Panc1 (cell line): Measurements from ENCODE around the gene OPRD1. TPM values are rescaled to one million over a fixed set of nuclear protein-coding genes. Genes with fewer than 3 reads are reported as not detected.
A peak's percentile ranks its signal among the peaks of the same experiment; 100 is the strongest.

Experiments
- ATAC-seq: fragments of 200-7000 bp; cut with Tn5 transposase; 2 replicates; pipeline ENCODE4 v1.9.1; 2020; ENCODE audit warnings: mild to moderate bottlenecking, moderate library complexity
- BruUV-seq: library from RNA; stranded (reverse); fragments of 400-500 nt; replicated peaks from 2 replicates; lab custom pipeline; 2021; lab: Mats Ljungman, UMichigan
- CTCF ChIA-PET: fragments of 300-600 bp; sonication (Branson Sonifier 250); formaldehyde crosslinking; loops from one replicate; lab custom pipeline; 2022; ENCODE audit warnings: antibody characterized with exemption; lab: Charles Lee
- POLR2A ChIA-PET: fragments of 300-600 bp; sonication (Branson Sonifier 250); formaldehyde crosslinking; loops from one replicate; lab custom pipeline; 2022; ENCODE audit warnings: antibody characterized with exemption; lab: Charles Lee
- DNase-seq: peaks from one replicate; pipeline ENCODE4 v3.0.0-alpha.2; 2010; ENCODE audit warnings: low read depth, low spot score
- H3K27ac ChIP-seq: 2 replicates; pipeline ENCODE4 v1.5.1; 2011; ENCODE audit warnings: mild to moderate bottlenecking, low read length, inconsistent platforms
- H3K27me3 ChIP-seq: fragments of 200-500 bp; sonication (Bioruptor generic); 2 replicates; pipeline ENCODE4 v1.6.0; 2014; ENCODE audit warnings: low read length, inconsistent platforms; ENCODE audit not compliant: control insufficient read depth, insufficient read depth
- H3K36me3 ChIP-seq: fragments of 200-500 bp; sonication (Bioruptor generic); 2 replicates; pipeline ENCODE4 v1.5.1; 2014; ENCODE audit warnings: inconsistent platforms, mild to moderate bottlenecking, low read length, moderate library complexity; ENCODE audit not compliant: control insufficient read depth, insufficient read depth
- H3K4me1 ChIP-seq: 2 replicates; pipeline ENCODE4 v1.5.1; 2011; ENCODE audit warnings: inconsistent platforms, mild to moderate bottlenecking, low read length, moderate library complexity; ENCODE audit not compliant: control insufficient read depth, insufficient read depth
- H3K4me3 ChIP-seq, 2 experiments: 2 replicates each; pipeline ENCODE4 v1.5.1; 2011 to 2012; ENCODE audit warnings: low read depth in 2 of 2, low read length in 2 of 2, mild to moderate bottlenecking in 2 of 2, inconsistent platforms in 1 of 2, moderate library complexity in 1 of 2
- H3K9me3 ChIP-seq: fragments of 200-500 bp; sonication (Bioruptor generic); 2 replicates; pipeline ENCODE4 v1.5.1; 2014; ENCODE audit warnings: low read depth, mild to moderate bottlenecking, inconsistent platforms, low read length, moderate library complexity; ENCODE audit not compliant: control insufficient read depth, insufficient read depth
- CTCF ChIP-seq: fragments of 450-650 bp; IDR thresholded peaks from 2 replicates; pipeline ENCODE4 v1.5.1; 2017; ENCODE audit warnings: mild to moderate bottlenecking
- POLR2AphosphoS5 ChIP-seq: IDR thresholded peaks from 2 replicates; pipeline ENCODE4 v1.6.1; 2012; ENCODE audit warnings: mild to moderate bottlenecking, low read depth, low read length, moderate library complexity
- SIN3A ChIP-seq: IDR thresholded peaks from 2 replicates; pipeline ENCODE4 v1.6.1; 2012; ENCODE audit warnings: low read depth, mild to moderate bottlenecking, low read length, moderate library complexity, borderline replicate concordance; ENCODE audit not compliant: insufficient read depth
- TCF7L2 ChIP-seq: IDR thresholded peaks from 2 replicates; pipeline ENCODE4 v1.6.1; 2011; ENCODE audit warnings: mild to moderate bottlenecking, low read depth, low read length, inconsistent platforms
- in situ Hi-C: cut with HindIII; loops from 2 replicates; pipeline ENCODE4 v1.10.0; 2016; ENCODE audit warnings: low sequenced_read_pairs, low pct_unique_long_range_greater_than_20kb
- intact Hi-C: fragments of 100-400 bp; cut with micrococcal nuclease; formaldehyde crosslinking; loops from one replicate; pipeline ENCODE4 v1.10.0; 2022; ENCODE audit not compliant: unreplicated experiment
- total RNA-seq: library from RNA; stranded (reverse); gene quantifications from one replicate; pipeline ENCODE4 v1.2.1, GENCODE V29; 2021; ENCODE audit not compliant: unreplicated experiment
- TF ChIP-seq, protein P1 (sequence below), 2 experiments: IDR thresholded peaks; 2 replicates each; pipeline ENCODE4 v1.6.1; 2011 to 2012; ENCODE audit warnings: low read depth in 2 of 2, control low read depth in 1 of 2, low read length in 1 of 2, mild to moderate bottlenecking in 1 of 2, moderate library complexity in 1 of 2; ENCODE audit not compliant: insufficient read depth in 1 of 2

OPRD1 gene
- total RNA-seq, 1 experiment from 2014 or later = 5.4 TPM

- ChIA-PET POLR2A (interaction anchor here (0.7 kb wide), 1 partner anchor 18 kb away, joined by 9 read pairs; no protein-coding TSS in a partner anchor), CTCF (interaction anchor here (0.6 to 0.7 kb wide), 3 partner anchors 29 to 335 kb away, joined by 4 to 5 read pairs (median 4); partner anchors contain the start of gene EPB41)
- Histone ChIP-seq H3K27me3 (no peaks in the 10 kb centered on the region), H3K36me3 (no peaks in the 10 kb centered on the region; the same call in 1 of the 2 replicates), H3K4me3 (no peak overlapping the region), H3K9me3 (no peaks in the 10 kb centered on the region), H3K4me1 (peaks cover 12% of the 10 kb centered on the region), H3K27ac (no peak overlapping the region)
- no TSS peak for BruUV-seq
- TF ChIP-seq POLR2AphosphoS5 (no peak), CTCF (no peak), SIN3A (no peak), TCF7L2 (no peak)
- TF ChIP-seq, protein P1, sequence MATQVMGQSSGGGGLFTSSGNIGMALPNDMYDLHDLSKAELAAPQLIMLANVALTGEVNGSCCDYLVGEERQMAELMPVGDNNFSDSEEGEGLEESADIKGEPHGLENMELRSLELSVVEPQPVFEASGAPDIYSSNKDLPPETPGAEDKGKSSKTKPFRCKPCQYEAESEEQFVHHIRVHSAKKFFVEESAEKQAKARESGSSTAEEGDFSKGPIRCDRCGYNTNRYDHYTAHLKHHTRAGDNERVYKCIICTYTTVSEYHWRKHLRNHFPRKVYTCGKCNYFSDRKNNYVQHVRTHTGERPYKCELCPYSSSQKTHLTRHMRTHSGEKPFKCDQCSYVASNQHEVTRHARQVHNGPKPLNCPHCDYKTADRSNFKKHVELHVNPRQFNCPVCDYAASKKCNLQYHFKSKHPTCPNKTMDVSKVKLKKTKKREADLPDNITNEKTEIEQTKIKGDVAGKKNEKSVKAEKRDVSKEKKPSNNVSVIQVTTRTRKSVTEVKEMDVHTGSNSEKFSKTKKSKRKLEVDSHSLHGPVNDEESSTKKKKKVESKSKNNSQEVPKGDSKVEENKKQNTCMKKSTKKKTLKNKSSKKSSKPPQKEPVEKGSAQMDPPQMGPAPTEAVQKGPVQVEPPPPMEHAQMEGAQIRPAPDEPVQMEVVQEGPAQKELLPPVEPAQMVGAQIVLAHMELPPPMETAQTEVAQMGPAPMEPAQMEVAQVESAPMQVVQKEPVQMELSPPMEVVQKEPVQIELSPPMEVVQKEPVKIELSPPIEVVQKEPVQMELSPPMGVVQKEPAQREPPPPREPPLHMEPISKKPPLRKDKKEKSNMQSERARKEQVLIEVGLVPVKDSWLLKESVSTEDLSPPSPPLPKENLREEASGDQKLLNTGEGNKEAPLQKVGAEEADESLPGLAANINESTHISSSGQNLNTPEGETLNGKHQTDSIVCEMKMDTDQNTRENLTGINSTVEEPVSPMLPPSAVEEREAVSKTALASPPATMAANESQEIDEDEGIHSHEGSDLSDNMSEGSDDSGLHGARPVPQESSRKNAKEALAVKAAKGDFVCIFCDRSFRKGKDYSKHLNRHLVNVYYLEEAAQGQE (IDR thresholded peaks at IDR 0.05; ENCODE audit: insufficient read depth in 1 of 2, low read depth in 2 of 2, low read length in 1 of 2) = no peak
- DNase-seq (no peak), ATAC-seq (no peak)
- intact Hi-C loops (no loop called here), in situ Hi-C loops (no loop called here)
Measured at GRCh38 chr1:28885472-28885877, 73.5 kb downstream of the OPRD1 start.

DNA sequence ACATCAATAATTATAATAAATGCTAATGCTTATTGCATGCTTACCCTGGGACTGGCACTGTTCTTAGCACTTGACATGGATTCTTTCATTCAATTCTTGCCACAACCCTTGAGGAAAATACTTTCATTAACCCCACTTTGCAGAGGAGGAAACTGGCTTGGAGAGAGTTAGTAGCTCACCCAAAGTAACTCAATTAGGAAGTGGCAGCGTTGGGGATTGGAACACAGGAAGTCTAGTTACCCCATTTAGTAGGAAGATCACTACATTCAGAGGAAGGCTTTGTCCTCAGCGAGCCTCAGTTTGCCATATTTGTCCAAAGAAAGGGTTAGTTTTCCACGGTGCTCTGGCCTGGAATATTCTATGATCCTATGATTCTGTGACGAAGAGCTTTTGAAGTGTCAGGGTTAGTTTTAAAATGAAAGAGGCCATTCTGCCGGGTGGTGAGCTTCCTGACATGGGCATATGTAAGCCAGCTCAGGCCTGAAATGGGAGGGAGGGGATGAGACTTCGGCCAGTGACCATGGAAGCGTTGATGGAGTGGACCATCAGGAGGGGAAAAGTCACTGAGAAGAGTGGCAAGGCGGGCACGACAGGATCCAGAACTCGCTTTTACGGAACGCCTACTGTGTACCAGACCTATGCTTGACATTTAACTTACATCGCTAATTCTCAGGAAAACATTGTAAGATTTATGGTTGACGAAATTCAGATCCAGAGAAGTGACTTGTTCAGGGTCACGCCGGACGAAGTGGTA lies 74.2 kb downstream of the OPRD1 start:
- DNase-seq (no peak), ATAC-seq (no peak)
- TF ChIP-seq POLR2AphosphoS5 = no peak
- TF ChIP-seq, protein P1 (IDR thresholded peaks at IDR 0.05; ENCODE audit: insufficient read depth in 1 of 2, low read depth in 2 of 2, low read length in 1 of 2) = no peak
- TF ChIP-seq SIN3A = no peak
- TF ChIP-seq CTCF = no peak
- no peak for TF ChIP-seq TCF7L2
- intact Hi-C loops (no loop called here), in situ Hi-C loops (no loop called here)
- H3K9me3 ChIP-seq = no peaks in the 10 kb centered on the region
- H3K36me3 ChIP-seq = no peaks in the 10 kb centered on the region; the same call in 1 of the 2 replicates
- H3K4me3 ChIP-seq = peak overlapping the region; percentile 55 to 77; a peak in 3 of 4 replicates
- POLR2A ChIA-PET = no interaction called here
- CTCF ChIA-PET = no interaction called here
- no peaks in the 10 kb centered on the region for H3K27me3 ChIP-seq
- no peak overlapping the region for H3K27ac ChIP-seq
- peaks cover 12% of the 10 kb centered on the region for H3K4me1 ChIP-seq
- no TSS peak for BruUV-seq
